NB4 (cell line): ENCODE data around the gene CLDN5.

Experiments used
- DNase-seq: peaks from one replicate; pipeline ENCODE4 v3.0.0; 2010; ENCODE audit warnings: low read depth
- H3K4me3 ChIP-seq: one replicate; pipeline ENCODE4 v1.5.1; 2011; ENCODE audit warnings: mild to moderate bottlenecking, low read depth, low read length, moderate library complexity
- CTCF ChIP-seq: IDR thresholded peaks from one replicate; pipeline ENCODE4 v1.5.1; 2012; ENCODE audit warnings: low read depth, low read length
- MAX ChIP-seq: IDR thresholded peaks from 2 replicates; pipeline ENCODE4 v1.6.1; 2011; ENCODE audit warnings: low read depth, low read length
- MYC ChIP-seq: IDR thresholded peaks from 2 replicates; pipeline ENCODE4 v1.6.1; 2011; ENCODE audit warnings: low read depth, low read length
- POLR2A ChIP-seq: IDR thresholded peaks from 2 replicates; pipeline ENCODE4 v1.6.1; 2011; ENCODE audit warnings: mild to moderate bottlenecking; ENCODE audit not compliant: insufficient read length; ENCODE audit errors: extremely low read depth

Gene CLDN5

GRCh38 chr22:19482297-19482696 is 41.9 kb downstream of the CLDN5 start:
- TF ChIP-seq CTCF: no peak
- TF ChIP-seq POLR2A: no peak
- no peak for TF ChIP-seq MYC
- no peak for TF ChIP-seq MAX
- DNase-seq: no peak
- H3K4me3 ChIP-seq: no peak overlapping the region

GRCh38 chr22:19480789-19481188 is 43.4 kb downstream of the CLDN5 start:
- H3K4me3 ChIP-seq: peak overlapping the region; percentile 95
- TF ChIP-seq MAX (peak; percentile 24; the same call in 1 of the 2 replicates), POLR2A (no peak)
- DNase-seq: peak; percentile 22

GRCh38 chr22:19480173-19480568 is 44.0 kb downstream of the CLDN5 start:
- DNase-seq: no peak
- TF ChIP-seq POLR2A: no peak
- TF ChIP-seq MAX: no peak
- TF ChIP-seq CTCF: no peak
- no peak for TF ChIP-seq MYC
- peak overlapping the region; percentile 95 for H3K4me3 ChIP-seq

GRCh38 chr22:19479355-19480172 is 44.6 kb downstream of the CLDN5 start, which contains the start of gene CDC45:
Gene CDC45, plus strand, starts transcription at chr22:19479920. Its CDS starts 49 bp downstream, at chr22:19479969.
- DNase-seq: peak; percentile 99
- H3K4me3 ChIP-seq: peak within 1 kb of the TSS; percentile 95
- TF ChIP-seq MYC (peak; percentile 22; the same call in 1 of the 2 replicates), POLR2A (peak; percentile 45), CTCF (no peak), MAX (peak; percentile 50)

GRCh38 chr22:19478901-19479354 is 45.3 kb downstream of the CLDN5 start, which contains the start of gene UFD1:
Gene UFD1, minus strand, starts transcription at chr22:19479193. Its CDS starts 108 bp downstream, at chr22:19479085.
- no peak for TF ChIP-seq CTCF
- TF ChIP-seq POLR2A: peak; percentile 33
- peak within 1 kb of the TSS; percentile 95 for H3K4me3 ChIP-seq
- DNase-seq: peak; percentile 84

GRCh38 chr22:19478045-19478900 is 45.9 kb downstream of the CLDN5 start:
- DNase-seq: peak; percentile 32
- TF ChIP-seq POLR2A (no peak), MAX (no peak), CTCF (no peak), MYC (no peak)
- peak overlapping the region; percentile 83 for H3K4me3 ChIP-seq
